ENCODE data around the gene PTPRM. TPM values are rescaled to one million over a fixed set of nuclear protein-coding genes. Genes with fewer than 3 reads are reported as not detected.

PTPRM gene
- total RNA-seq, 1 experiment from 2014 or later = 42.3 TPM

DNA sequence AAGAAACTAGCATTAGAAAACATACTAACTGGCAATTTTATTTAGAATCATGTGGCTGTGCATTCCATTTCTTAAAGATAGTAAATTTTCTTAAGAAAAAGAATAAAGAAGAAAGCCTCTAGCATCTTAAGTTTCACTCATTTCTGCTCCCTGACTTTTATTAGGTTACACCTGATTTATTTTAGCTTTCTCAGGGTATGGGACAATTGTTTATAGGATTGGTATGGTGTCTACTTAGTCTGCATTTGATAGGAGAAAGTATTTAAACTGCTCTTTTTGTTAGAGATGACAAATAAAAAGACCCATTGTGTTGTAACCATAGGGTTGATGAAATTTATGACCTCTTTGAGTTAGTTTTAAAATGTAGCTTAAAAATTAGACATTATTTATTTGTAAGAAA lies 115.2 kb downstream of the PTPRM start:
- no TSS peak for BruUV-seq (replicated peaks)
- Mint-ChIP-seq H3K27ac (ENCODE audit: unreplicated experiment) (no peak overlapping the region), H3K36me3 (ENCODE audit: insufficient read depth, unreplicated experiment) (no peaks in the 10 kb centered on the region), H3K4me3 (ENCODE audit: low read depth, unreplicated experiment) (no peak overlapping the region), H3K27me3 (ENCODE audit: unreplicated experiment) (no peaks in the 10 kb centered on the region), H3K9me3 (ENCODE audit: low read depth, unreplicated experiment) (no peaks in the 10 kb centered on the region), H3K4me1 (ENCODE audit: low read depth, unreplicated experiment) (no peaks in the 10 kb centered on the region)
- TF ChIP-seq, protein P1, sequence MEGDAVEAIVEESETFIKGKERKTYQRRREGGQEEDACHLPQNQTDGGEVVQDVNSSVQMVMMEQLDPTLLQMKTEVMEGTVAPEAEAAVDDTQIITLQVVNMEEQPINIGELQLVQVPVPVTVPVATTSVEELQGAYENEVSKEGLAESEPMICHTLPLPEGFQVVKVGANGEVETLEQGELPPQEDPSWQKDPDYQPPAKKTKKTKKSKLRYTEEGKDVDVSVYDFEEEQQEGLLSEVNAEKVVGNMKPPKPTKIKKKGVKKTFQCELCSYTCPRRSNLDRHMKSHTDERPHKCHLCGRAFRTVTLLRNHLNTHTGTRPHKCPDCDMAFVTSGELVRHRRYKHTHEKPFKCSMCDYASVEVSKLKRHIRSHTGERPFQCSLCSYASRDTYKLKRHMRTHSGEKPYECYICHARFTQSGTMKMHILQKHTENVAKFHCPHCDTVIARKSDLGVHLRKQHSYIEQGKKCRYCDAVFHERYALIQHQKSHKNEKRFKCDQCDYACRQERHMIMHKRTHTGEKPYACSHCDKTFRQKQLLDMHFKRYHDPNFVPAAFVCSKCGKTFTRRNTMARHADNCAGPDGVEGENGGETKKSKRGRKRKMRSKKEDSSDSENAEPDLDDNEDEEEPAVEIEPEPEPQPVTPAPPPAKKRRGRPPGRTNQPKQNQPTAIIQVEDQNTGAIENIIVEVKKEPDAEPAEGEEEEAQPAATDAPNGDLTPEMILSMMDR (IDR thresholded peaks at IDR 0.05; ENCODE audit: unreplicated experiment) = no peak
- CTCF ChIA-PET = no interaction called here
- DNase-seq = no peak
- intact Hi-C loops (cut with micrococcal nuclease; ENCODE audit: unreplicated experiment) = no loop called here

DNA sequence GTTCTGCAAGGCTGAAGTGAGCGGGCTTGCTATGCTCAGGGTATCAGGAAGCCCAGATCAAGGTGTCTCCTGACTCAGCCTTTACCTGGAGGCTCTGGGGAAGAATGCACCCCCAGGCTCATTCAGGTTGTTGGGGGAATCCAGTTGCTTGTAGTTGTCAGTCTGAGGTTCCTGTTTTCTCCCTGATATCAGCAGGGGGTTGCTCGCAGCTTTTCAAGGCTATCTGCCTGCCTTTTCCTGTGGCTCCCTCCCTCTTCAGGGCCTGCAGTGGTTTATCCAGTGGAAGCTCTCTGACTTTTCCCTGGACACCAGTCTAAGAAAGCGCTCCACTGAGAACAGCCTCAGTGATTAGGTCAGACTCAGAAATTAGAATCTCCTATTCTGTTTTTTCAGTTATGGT lies 116.6 kb downstream of the PTPRM start:
- H3K9me3 Mint-ChIP-seq (ENCODE audit: low read depth, unreplicated experiment) = no peaks in the 10 kb centered on the region
- no peak overlapping the region for H3K4me3 Mint-ChIP-seq (ENCODE audit: low read depth, unreplicated experiment)
- no peaks in the 10 kb centered on the region for H3K36me3 Mint-ChIP-seq (ENCODE audit: insufficient read depth, unreplicated experiment)
- no TSS peak for BruUV-seq (replicated peaks)
- no peak overlapping the region for H3K27ac Mint-ChIP-seq (ENCODE audit: unreplicated experiment)
- H3K27me3 Mint-ChIP-seq (ENCODE audit: unreplicated experiment) = no peaks in the 10 kb centered on the region
- intact Hi-C loops (cut with micrococcal nuclease; ENCODE audit: unreplicated experiment) = no loop called here
- TF ChIP-seq, protein P1 (IDR thresholded peaks at IDR 0.05; ENCODE audit: unreplicated experiment) = no peak
- CTCF ChIA-PET = interaction anchor here (0.7 kb wide), 1 partner anchor 9 kb away, joined by 3 read pairs; no protein-coding TSS in a partner anchor
- no peaks in the 10 kb centered on the region for H3K4me1 Mint-ChIP-seq (ENCODE audit: low read depth, unreplicated experiment)
- no peak for DNase-seq

DNA sequence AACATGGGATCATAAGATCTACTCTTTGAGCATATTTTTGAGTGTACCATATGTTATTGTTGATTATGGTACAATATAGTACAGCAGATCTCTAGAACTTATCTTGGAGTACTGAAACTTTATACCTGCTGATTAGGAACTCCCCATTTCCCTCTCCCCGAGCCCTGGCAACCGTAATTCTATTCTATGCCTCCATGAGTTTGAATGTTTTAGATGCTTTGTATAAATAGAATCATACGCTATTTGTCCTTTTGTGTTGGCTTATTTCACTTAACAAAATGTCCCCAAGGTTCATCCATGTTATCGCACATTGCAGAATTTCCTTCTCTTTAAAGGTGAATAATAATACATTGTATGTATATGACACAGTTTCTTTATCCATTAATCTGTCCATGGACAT lies 117.2 kb downstream of the PTPRM start:
- TF ChIP-seq, protein P1 (IDR thresholded peaks at IDR 0.05; ENCODE audit: unreplicated experiment) = no peak
- H3K9me3 Mint-ChIP-seq (ENCODE audit: low read depth, unreplicated experiment) = no peaks in the 10 kb centered on the region
- no peaks in the 10 kb centered on the region for H3K4me1 Mint-ChIP-seq (ENCODE audit: low read depth, unreplicated experiment)
- CTCF ChIA-PET = no interaction called here
- intact Hi-C loops (cut with micrococcal nuclease; ENCODE audit: unreplicated experiment) = no loop called here
- no peak for DNase-seq
- no peaks in the 10 kb centered on the region for H3K36me3 Mint-ChIP-seq (ENCODE audit: insufficient read depth, unreplicated experiment)
- no peak overlapping the region for H3K4me3 Mint-ChIP-seq (ENCODE audit: low read depth, unreplicated experiment)
- no TSS peak for BruUV-seq (replicated peaks)
- H3K27ac Mint-ChIP-seq (ENCODE audit: unreplicated experiment) = no peak overlapping the region
- no peaks in the 10 kb centered on the region for H3K27me3 Mint-ChIP-seq (ENCODE audit: unreplicated experiment)

DNA sequence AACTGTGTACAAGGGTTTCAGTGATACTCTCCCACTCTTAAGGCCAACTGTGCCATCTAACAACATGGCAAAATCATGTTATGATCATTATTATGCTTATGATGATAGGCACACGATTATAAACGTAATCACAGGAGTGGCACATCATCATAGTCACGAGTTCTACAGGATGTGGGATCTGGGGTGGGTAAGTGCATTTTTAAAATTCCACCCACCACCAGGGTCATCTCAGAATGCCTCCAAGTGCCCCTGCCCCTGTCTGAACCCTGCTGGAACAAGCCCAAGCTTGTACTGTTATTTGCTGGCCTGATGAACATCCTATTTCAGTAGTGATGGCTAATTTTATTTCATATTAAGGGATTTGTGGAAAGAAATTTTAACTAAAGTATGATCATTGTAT lies 117.8 kb downstream of the PTPRM start:
- H3K36me3 Mint-ChIP-seq (ENCODE audit: insufficient read depth, unreplicated experiment) = no peaks in the 10 kb centered on the region

More for the DNA sequence above, 117.8 kb downstream of the PTPRM start:
- BruUV-seq (replicated peaks) = no TSS peak
- Mint-ChIP-seq H3K27me3 (ENCODE audit: unreplicated experiment) (no peaks in the 10 kb centered on the region), H3K27ac (ENCODE audit: unreplicated experiment) (no peak overlapping the region), H3K4me3 (ENCODE audit: low read depth, unreplicated experiment) (no peak overlapping the region), H3K4me1 (ENCODE audit: low read depth, unreplicated experiment) (no peaks in the 10 kb centered on the region), H3K9me3 (ENCODE audit: low read depth, unreplicated experiment) (no peaks in the 10 kb centered on the region)
- intact Hi-C loops (cut with micrococcal nuclease; ENCODE audit: unreplicated experiment) = no loop called here
- TF ChIP-seq, protein P1 (IDR thresholded peaks at IDR 0.05; ENCODE audit: unreplicated experiment) = no peak
- CTCF ChIA-PET = no interaction called here
- no peak for DNase-seq

Measured in Calu3 (cell line).